Measurements from ENCODE around the gene AGAP1.

DNA sequence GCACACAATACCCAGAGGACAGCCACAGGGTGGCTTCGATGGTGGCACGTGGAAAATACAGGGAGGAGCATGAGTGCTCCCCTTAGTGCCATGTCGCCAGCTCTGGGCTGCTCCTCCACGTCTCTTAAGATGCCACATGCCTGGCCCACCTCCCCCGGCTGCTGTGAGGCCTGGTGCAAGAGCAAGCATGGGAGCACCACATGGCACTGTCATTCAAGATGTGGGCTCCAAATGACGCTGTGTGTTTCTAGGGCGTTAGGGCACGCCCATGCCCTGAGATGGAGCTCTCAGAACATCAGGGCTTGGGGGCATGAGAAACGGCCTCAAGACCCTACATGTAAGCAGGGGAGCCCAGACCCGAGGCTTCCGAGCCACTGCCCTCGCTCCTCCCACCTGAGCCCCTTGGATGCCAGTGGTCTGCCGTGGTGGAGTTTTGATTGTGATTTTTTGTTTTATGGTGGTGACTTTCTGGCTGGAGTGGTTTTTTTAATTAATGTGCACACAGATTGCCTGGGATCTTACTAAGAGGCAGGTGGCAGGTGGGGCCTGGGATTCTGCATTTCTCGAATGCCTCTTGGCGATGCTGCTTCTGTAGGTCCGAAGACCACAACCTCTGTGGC lies 435.0 kb downstream of the AGAP1 start:
- TF ChIP-seq, protein P1, sequence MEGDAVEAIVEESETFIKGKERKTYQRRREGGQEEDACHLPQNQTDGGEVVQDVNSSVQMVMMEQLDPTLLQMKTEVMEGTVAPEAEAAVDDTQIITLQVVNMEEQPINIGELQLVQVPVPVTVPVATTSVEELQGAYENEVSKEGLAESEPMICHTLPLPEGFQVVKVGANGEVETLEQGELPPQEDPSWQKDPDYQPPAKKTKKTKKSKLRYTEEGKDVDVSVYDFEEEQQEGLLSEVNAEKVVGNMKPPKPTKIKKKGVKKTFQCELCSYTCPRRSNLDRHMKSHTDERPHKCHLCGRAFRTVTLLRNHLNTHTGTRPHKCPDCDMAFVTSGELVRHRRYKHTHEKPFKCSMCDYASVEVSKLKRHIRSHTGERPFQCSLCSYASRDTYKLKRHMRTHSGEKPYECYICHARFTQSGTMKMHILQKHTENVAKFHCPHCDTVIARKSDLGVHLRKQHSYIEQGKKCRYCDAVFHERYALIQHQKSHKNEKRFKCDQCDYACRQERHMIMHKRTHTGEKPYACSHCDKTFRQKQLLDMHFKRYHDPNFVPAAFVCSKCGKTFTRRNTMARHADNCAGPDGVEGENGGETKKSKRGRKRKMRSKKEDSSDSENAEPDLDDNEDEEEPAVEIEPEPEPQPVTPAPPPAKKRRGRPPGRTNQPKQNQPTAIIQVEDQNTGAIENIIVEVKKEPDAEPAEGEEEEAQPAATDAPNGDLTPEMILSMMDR (IDR thresholded peaks at IDR 0.05 in 8 of 11, conservative IDR thresholded peaks at IDR 0.05 in 3 of 11) = no peak
- TF ChIP-seq POLR2A (IDR thresholded peaks at IDR 0.05) = no peak
- no peak for TF ChIP-seq POLR2AphosphoS5 (IDR thresholded peaks at IDR 0.05)

Data from spleen (tissue), 7 donors.